SK-N-SH (cell line): ENCODE data around the gene C19orf67. TPM values are rescaled to one million over a fixed set of nuclear protein-coding genes. Genes with fewer than 3 reads are reported as not detected.

Source experiments
- CTCF ChIA-PET: fragments of 300-600, 350-600 bp; formaldehyde crosslinking; extraction: SDS; loops from one replicate; lab custom pipeline; 2021; lab: Yijun Ruan, JAX
- POLR2A ChIA-PET: fragments of 350-600 bp; sonication (Branson Sonifier 250); formaldehyde crosslinking; extraction: SDS; loops from one replicate; lab custom pipeline; 2020; ENCODE audit warnings: antibody characterized with exemption, inconsistent platforms; lab: Yijun Ruan, JAX
- DNase-seq: peaks from one replicate; pipeline ENCODE4 v3.0.0; 2012
- H2AFZ ChIP-seq: fragments of 200-600 bp; sonication (generic); 2 replicates; pipeline ENCODE4 v1.8.1; 2016; ENCODE audit warnings: antibody characterized with exemption, mild to moderate bottlenecking, low read depth
- H3F3A ChIP-seq: fragments of 200-600 bp; sonication (generic); replicated peaks from 2 replicates; pipeline ENCODE3; 2016; ENCODE audit warnings: antibody characterized with exemption, mild to moderate bottlenecking; ENCODE audit not compliant: insufficient read depth
- H3K27ac ChIP-seq, 2 experiments: fragments of 200-500 bp in 1 of 2; fragments of 200-600 bp in 1 of 2; sonication (Bioruptor generic) in 1 of 2; sonication (generic), shearing (Covaris generic) in 1 of 2; 2 replicates each; pipeline versions ENCODE4 v1.5.1 to v1.6.1; 2014 to 2016; ENCODE audit warnings: low read depth in 2 of 2, inconsistent platforms in 1 of 2, low read length in 1 of 2, mild to moderate bottlenecking in 1 of 2, mixed read lengths in 1 of 2
- H3K27me3 ChIP-seq: fragments of 200-600 bp; sonication (generic), shearing (Covaris generic); 2 replicates; pipeline ENCODE4 v1.6.1; 2016; ENCODE audit warnings: mixed run types; ENCODE audit not compliant: insufficient read depth
- H3K36me3 ChIP-seq, 2 experiments: fragments of 200-500 bp in 1 of 2; fragments of 200-600 bp in 1 of 2; sonication (Bioruptor generic) in 1 of 2; sonication (generic) in 1 of 2; replicated peaks in 1 of 2; 2 replicates each; pipeline versions ENCODE3 to v1.5.1; 2014 to 2016; ENCODE audit warnings: low read length in 1 of 2, mild to moderate bottlenecking in 1 of 2; ENCODE audit not compliant: insufficient read depth in 2 of 2, control insufficient read depth in 1 of 2
- H3K4me1 ChIP-seq, 2 experiments: fragments of 200-500 bp in 1 of 2; fragments of 200-600 bp in 1 of 2; sonication (Bioruptor generic) in 1 of 2; sonication (generic), shearing (Covaris generic) in 1 of 2; 2 replicates each; pipeline versions ENCODE4 v1.5.1 to v1.6.1; 2014 to 2016; ENCODE audit warnings: low read depth in 1 of 2, low read length in 1 of 2, mixed run types in 1 of 2; ENCODE audit not compliant: insufficient read depth in 2 of 2, control insufficient read depth in 1 of 2
- H3K4me2 ChIP-seq: fragments of 200-600 bp; sonication (generic), shearing (Covaris generic); 2 replicates; pipeline ENCODE4 v1.6.1; 2017; ENCODE audit warnings: mixed run types
- H3K4me3 ChIP-seq, 2 experiments: fragments of 200-500 bp in 1 of 2; fragments of 200-600 bp in 1 of 2; sonication (Bioruptor generic) in 1 of 2; sonication (generic), shearing (Covaris generic) in 1 of 2; 2 replicates each; pipeline versions ENCODE4 v1.5.1 to v1.8.1; 2014 to 2016; ENCODE audit warnings: low read depth in 2 of 2, inconsistent platforms in 1 of 2, low read length in 1 of 2, mild to moderate bottlenecking in 1 of 2, mixed read lengths in 1 of 2, moderate library complexity in 1 of 2
- H3K79me2 ChIP-seq: fragments of 200-600 bp; sonication (generic); 2 replicates; pipeline ENCODE4 v1.8.1; 2017; ENCODE audit warnings: mild to moderate bottlenecking; ENCODE audit not compliant: insufficient read depth
- H3K9ac ChIP-seq: fragments of 200-600 bp; sonication (generic); 2 replicates; pipeline ENCODE4 v1.6.1; 2017; ENCODE audit warnings: mixed run types
- H3K9me2 ChIP-seq: fragments of 200-600 bp; sonication (generic); 2 replicates; pipeline ENCODE4 v1.6.1; 2017; ENCODE audit warnings: mixed run types
- H3K9me3 ChIP-seq: fragments of 200-600 bp; sonication (generic); 2 replicates; pipeline ENCODE4 v1.6.1; 2017; ENCODE audit warnings: mixed run types, mild to moderate bottlenecking, moderate library complexity
- H4K20me1 ChIP-seq: fragments of 200-600 bp; sonication (generic); 2 replicates; pipeline ENCODE4 v1.6.1; 2017; ENCODE audit warnings: mild to moderate bottlenecking, mixed run types; ENCODE audit not compliant: insufficient read depth
- EP300 ChIP-seq, 2 experiments: IDR thresholded peaks; 2 replicates each; pipeline versions ENCODE4 v1.4.0 to v1.6.1; 2012; ENCODE audit warnings: borderline replicate concordance in 1 of 2, low read depth in 1 of 2, low read length in 1 of 2
- FOSL2 ChIP-seq: IDR thresholded peaks from 2 replicates; pipeline ENCODE4 v1.4.0; 2012; ENCODE audit warnings: low read depth, mild to moderate bottlenecking, moderate library complexity, borderline replicate concordance
- GABPA ChIP-seq: IDR thresholded peaks from 2 replicates; pipeline ENCODE4 v1.4.0; 2012; ENCODE audit warnings: low read depth, mild to moderate bottlenecking
- IRF3 ChIP-seq: fragments of 150-350 bp; IDR thresholded peaks from 2 replicates; pipeline ENCODE4 v1.6.1; 2016; ENCODE audit warnings: mild to moderate bottlenecking, low read depth, low read length
- JUND ChIP-seq: IDR thresholded peaks from 2 replicates; pipeline ENCODE4 v1.4.0; 2012
- MAX ChIP-seq: IDR thresholded peaks from 2 replicates; pipeline ENCODE4 v1.4.0; 2012; ENCODE audit warnings: low read depth
- MEF2A ChIP-seq: IDR thresholded peaks from 2 replicates; pipeline ENCODE4 v1.4.0; 2012; ENCODE audit warnings: low read depth, borderline replicate concordance
- MXI1 ChIP-seq: IDR thresholded peaks from 2 replicates; pipeline ENCODE4 v1.6.1; 2012; ENCODE audit warnings: mild to moderate bottlenecking, low read depth, low read length, improper control_type of control experiment
- NFIC ChIP-seq: IDR thresholded peaks from 2 replicates; pipeline ENCODE4 v1.4.0; 2012; ENCODE audit warnings: borderline replicate concordance
- NRF1 ChIP-seq: IDR thresholded peaks from 2 replicates; pipeline ENCODE4 v1.6.1; 2012; ENCODE audit warnings: low read depth, mild to moderate bottlenecking, low read length
- RCOR1 ChIP-seq: fragments of 150-350 bp; IDR thresholded peaks from 2 replicates; pipeline ENCODE4 v1.6.1; 2017; ENCODE audit warnings: antibody characterized with exemption, low read length
- SMC3 ChIP-seq: IDR thresholded peaks from 2 replicates; pipeline ENCODE4 v1.6.1; 2012; ENCODE audit warnings: low read depth, low read length, improper control_type of control experiment
- TCF12 ChIP-seq: IDR thresholded peaks from 2 replicates; pipeline ENCODE4 v1.4.0; 2012
- USF1 ChIP-seq: IDR thresholded peaks from 2 replicates; pipeline ENCODE4 v1.4.0; 2012; ENCODE audit warnings: low read depth, borderline replicate concordance
- USF2 ChIP-seq: fragments of 150-350 bp; IDR thresholded peaks from 2 replicates; pipeline ENCODE4 v1.6.1; 2017; ENCODE audit warnings: antibody characterized with exemption, low read length, low read depth, borderline replicate concordance
- YY1 ChIP-seq: IDR thresholded peaks from 2 replicates; pipeline ENCODE4 v1.4.0; 2012; ENCODE audit warnings: low read depth, mild to moderate bottlenecking
- WGBS: methylation state at CpG from one replicate; pipeline ENCODE4 v1.1.6; 2017; ENCODE audit warnings: low lambda C conversion rate; 5-methylcytosine and 5-hydroxymethylcytosine counted together
- polyA plus RNA-seq, 3 experiments: library from polyadenylated mRNA; depleted of rRNA; stranded (reverse); fragments of >200 nt; gene quantifications; 2 replicates each; pipeline ENCODE4 v1.2.3, GENCODE V29; 2012

Gene C19orf67
- polyA plus RNA-seq, 1 of the 3 experiments (the other 2 are of a cell fraction), result not detected

GRCh38 chr19:14102102-14102696 is 16.6 kb upstream of the C19orf67 start (continued):
- TF ChIP-seq USF2, result no peak
- no peak for TF ChIP-seq MXI1
- no peak for TF ChIP-seq YY1
- no peak for TF ChIP-seq GABPA
- TF ChIP-seq RCOR1, result no peak
- TF ChIP-seq IRF3, result no peak
- TF ChIP-seq TCF12, result no peak

GRCh38 chr19:14101003-14101545 is 15.5 kb upstream of the C19orf67 start:
- Histone ChIP-seq H3K27me3 (no peaks in the 10 kb centered on the region), H3K36me3 (peaks cover 7 to 20% of the 10 kb centered on the region in 2 experiments)

More at GRCh38 chr19:14101003-14101545, 15.5 kb upstream of the C19orf67 start:
- Histone ChIP-seq H3K4me1 (no peaks in the 10 kb centered on the region), H2AFZ (no peak overlapping the region), H3K9ac (no peak overlapping the region), H3K9me3 (no peaks in the 10 kb centered on the region), H3K27ac (no peak overlapping the region), H3K9me2 (no peaks in the 10 kb centered on the region), H4K20me1 (no peaks in the 10 kb centered on the region), H3K79me2 (no peaks in the 10 kb centered on the region), H3F3A (no peaks in the 10 kb centered on the region), H3K4me3 (no peak overlapping the region), H3K4me2 (no peak overlapping the region)
- POLR2A ChIA-PET, result no interaction called here
- TF ChIP-seq NFIC, result no peak
- TF ChIP-seq JUND, result no peak
- TF ChIP-seq MEF2A, result no peak
- TF ChIP-seq YY1, result no peak
- TF ChIP-seq NRF1, result no peak
- TF ChIP-seq USF1, result no peak
- TF ChIP-seq MAX, result no peak
- TF ChIP-seq EP300 (IDR thresholded peaks at IDR 0.05; ENCODE audit: borderline replicate concordance in 1 of 2, low read depth in 1 of 2, low read length in 1 of 2), result no peak
- TF ChIP-seq FOSL2, result no peak
- no peak for TF ChIP-seq GABPA
- no peak for TF ChIP-seq SMC3
- no peak for DNase-seq
- CTCF ChIA-PET, result interaction anchor here (1.2 to 1.8 kb wide), 3 partner anchors 13 to 46 kb away, joined by 3 to 9 read pairs (median 5); no protein-coding TSS in a partner anchor
- WGBS, result 95% methylated on average over 3 of the region's 6 CpGs
